RWPE1 (cell line): ENCODE measurements around the gene IL21R.

ENCODE experiments used
- CTCF ChIA-PET: fragments of 350-600 bp; sonication (Branson Sonifier 250); formaldehyde crosslinking; extraction: SDS; loops from one replicate; lab custom pipeline; 2021; lab: Yijun Ruan, JAX
- POLR2A ChIA-PET: fragments of 400-600 bp; formaldehyde crosslinking; extraction: SDS; loops from one replicate; lab custom pipeline; 2020; ENCODE audit warnings: antibody characterized with exemption; ENCODE audit not compliant: low non-redundant PET; lab: Yijun Ruan, JAX
- DNase-seq: peaks from one replicate; pipeline ENCODE4 v3.0.0; 2012; ENCODE audit warnings: low spot score
- H3K27ac ChIP-seq: fragments of 450-650 bp; 2 replicates; pipeline ENCODE4 v1.5.1; 2017
- CTCF ChIP-seq: fragments of 450-650 bp; conservative IDR thresholded peaks from 2 replicates; pipeline ENCODE4 v1.5.1; 2017; ENCODE audit warnings: low read depth, mild to moderate bottlenecking

Gene IL21R

GRCh38 chr16:27472091-27473020, 70.4 kb downstream of the IL21R start:
- H3K27ac ChIP-seq: no peak overlapping the region
- TF ChIP-seq CTCF: no peak
- DNase-seq: no peak
- ChIA-PET CTCF (no interaction called here), POLR2A (no interaction called here)

GRCh38 chr16:27473101-27473900, 71.3 kb downstream of the IL21R start:
- POLR2A ChIA-PET: no interaction called here
- no peak for TF ChIP-seq CTCF
- DNase-seq: no peak
- no peak overlapping the region for H3K27ac ChIP-seq
- CTCF ChIA-PET: no interaction called here

- no peak overlapping the region for H3K27ac ChIP-seq
- TF ChIP-seq CTCF: no peak
- ChIA-PET POLR2A (no interaction called here), CTCF (no interaction called here)
- no peak for DNase-seq
Observed at GRCh38 chr16:27474041-27474440, 72.1 kb downstream of the IL21R start.

GRCh38 chr16:27474921-27475320, 72.9 kb downstream of the IL21R start:
- CTCF ChIA-PET: no interaction called here
- TF ChIP-seq CTCF: no peak
- POLR2A ChIA-PET: no interaction called here
- H3K27ac ChIP-seq: no peak overlapping the region
- DNase-seq: no peak

GRCh38 chr16:27475561-27475960, 73.6 kb downstream of the IL21R start:
- POLR2A ChIA-PET: no interaction called here
- no peak for TF ChIP-seq CTCF
- CTCF ChIA-PET: interaction anchor here (1.1 kb wide), 1 partner anchor 25 kb away, joined by 3 read pairs; no protein-coding TSS in a partner anchor
- H3K27ac ChIP-seq: no peak overlapping the region
- DNase-seq: peak; percentile 11

- POLR2A ChIA-PET: no interaction called here
- CTCF ChIA-PET: interaction anchor here (1.1 kb wide), 1 partner anchor 26 kb away, joined by 3 read pairs; no protein-coding TSS in a partner anchor
- DNase-seq: no peak
- no peak overlapping the region for H3K27ac ChIP-seq
- TF ChIP-seq CTCF: no peak
Observed at GRCh38 chr16:27476240-27476639, 74.3 kb downstream of the IL21R start.
